ENCODE results near the gene CARNS1. TPM values are rescaled to one million over a fixed set of nuclear protein-coding genes. Genes with fewer than 3 reads are reported as not detected.
"Not testable (repeated sequence)": the region's sequence is repeated elsewhere in the genome, so short reads cannot be mapped to it uniquely, and the experiment has no call there.

Gene CARNS1
- total RNA-seq, 1 experiment from 2014 or later, result not detected

GRCh38 chr11:67457453-67457852 lies 42.0 kb downstream of the CARNS1 start:
- Histone ChIP-seq H3K27me3 (ENCODE audit: low read length) (no peaks in the 10 kb centered on the region), H3K4me2 (ENCODE audit: low read depth, low read length, poor library complexity, severe bottlenecking) (no peak overlapping the region), H3K27ac (ENCODE audit: low read length) (no peak overlapping the region), H2AFZ (ENCODE audit: low read length) (no peak overlapping the region), H3K9me2 (replicated peaks; ENCODE audit: insufficient read depth, low read length) (no peaks in the 10 kb centered on the region), H3K9ac (ENCODE audit: low read length) (no peak overlapping the region), H3K36me3 (ENCODE audit: insufficient read depth, low read length) (no peaks in the 10 kb centered on the region), H3K4me3 (ENCODE audit: low read length) (no peak overlapping the region), H3K9me3 (ENCODE audit: low read length) (no peaks in the 10 kb centered on the region), H4K20me1 (ENCODE audit: insufficient read depth, low read depth, low read length) (no peaks in the 10 kb centered on the region), H3K79me2 (ENCODE audit: low read length) (no peaks in the 10 kb centered on the region), H3K4me1 (ENCODE audit: low read length) (peaks cover 27% of the 10 kb centered on the region)
- DNase-seq, result no peak

GRCh38 chr11:67458266-67458665 lies 42.8 kb downstream of the CARNS1 start:
- H3K9me3 ChIP-seq (ENCODE audit: low read length), result no peaks in the 10 kb centered on the region
- 0 out of 2 replicates have a peak overlapping the region, but pooled peaks have one; percentile 59 for H3K9ac ChIP-seq (ENCODE audit: low read length)
- H3K4me1 ChIP-seq (ENCODE audit: low read length), result peaks cover 27% of the 10 kb centered on the region
- DNase-seq, result no peak
- no peaks in the 10 kb centered on the region for H3K79me2 ChIP-seq (ENCODE audit: low read length)
- H3K36me3 ChIP-seq (ENCODE audit: insufficient read depth, low read length), result no peaks in the 10 kb centered on the region
- H3K9me2 ChIP-seq (replicated peaks; ENCODE audit: insufficient read depth, low read length), result no peaks in the 10 kb centered on the region
- no peaks in the 10 kb centered on the region for H4K20me1 ChIP-seq (ENCODE audit: insufficient read depth, low read depth, low read length)
- H3K4me2 ChIP-seq (ENCODE audit: low read depth, low read length, poor library complexity, severe bottlenecking), result no peak overlapping the region
- H3K27me3 ChIP-seq (ENCODE audit: low read length), result no peaks in the 10 kb centered on the region
- H2AFZ ChIP-seq (ENCODE audit: low read length), result no peak overlapping the region
- H3K27ac ChIP-seq (ENCODE audit: low read length), result peak overlapping the region; percentile 94; the same call in 1 of the 2 replicates
- H3K4me3 ChIP-seq (ENCODE audit: low read length), result no peak overlapping the region

GRCh38 chr11:67463186-67463585 lies 47.7 kb downstream of the CARNS1 start:
- Histone ChIP-seq H3K4me3 (ENCODE audit: low read length) (no peak overlapping the region), H3K4me1 (ENCODE audit: low read length) (peaks cover 62% of the 10 kb centered on the region), H3K27ac (ENCODE audit: low read length) (no peak overlapping the region), H3K9ac (ENCODE audit: low read length) (no peak overlapping the region), H3K9me3 (ENCODE audit: low read length) (no peaks in the 10 kb centered on the region), H4K20me1 (ENCODE audit: insufficient read depth, low read depth, low read length) (no peaks in the 10 kb centered on the region), H3K36me3 (ENCODE audit: insufficient read depth, low read length) (no peaks in the 10 kb centered on the region), H3K4me2 (ENCODE audit: low read depth, low read length, poor library complexity, severe bottlenecking) (no peak overlapping the region), H3K27me3 (ENCODE audit: low read length) (no peaks in the 10 kb centered on the region), H3K9me2 (replicated peaks; ENCODE audit: insufficient read depth, low read length) (no peaks in the 10 kb centered on the region), H2AFZ (ENCODE audit: low read length) (no peak overlapping the region), H3K79me2 (ENCODE audit: low read length) (peaks cover 16% of the 10 kb centered on the region)
- no peak for DNase-seq

DNA sequence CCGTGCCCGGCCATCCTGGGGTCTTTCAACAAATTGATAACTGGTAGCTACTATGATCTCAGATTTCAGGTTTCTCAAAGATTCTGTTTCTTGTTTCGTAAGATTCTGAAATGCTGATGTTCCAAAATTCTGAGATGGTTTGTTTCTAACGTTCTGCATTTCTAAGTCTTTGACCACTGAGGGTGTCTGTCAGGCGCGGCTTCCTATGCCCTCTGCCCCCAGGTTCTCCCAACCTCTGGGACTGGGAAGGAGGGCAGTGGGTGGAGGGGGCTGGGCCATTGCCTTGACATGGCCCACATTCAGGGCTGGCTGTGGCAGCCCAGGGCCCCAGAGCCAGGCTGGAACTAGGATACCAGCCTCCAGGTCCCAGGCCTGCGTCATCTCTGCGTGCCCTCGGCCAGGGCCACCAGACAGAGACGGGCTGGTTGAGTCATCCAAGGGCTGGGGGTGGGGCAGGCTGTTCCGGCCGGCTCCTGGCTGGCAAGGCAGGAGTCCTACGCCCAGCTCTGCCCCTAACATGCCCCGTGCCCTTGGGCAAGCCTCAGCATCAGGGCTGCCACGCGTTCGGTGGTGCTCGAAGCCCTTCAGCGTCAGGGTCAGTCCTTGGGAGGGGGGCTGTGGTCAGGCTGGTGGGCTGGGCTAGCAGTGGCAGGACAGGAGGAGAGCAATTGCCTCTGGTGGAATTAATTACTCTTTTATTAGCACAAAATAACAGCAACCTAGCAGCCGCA lies 48.4 kb downstream of the CARNS1 start:
- DNase-seq, result no peak
- Histone ChIP-seq H3K36me3 (ENCODE audit: insufficient read depth, low read length) (no peaks in the 10 kb centered on the region), H3K79me2 (ENCODE audit: low read length) (peaks cover 23% of the 10 kb centered on the region), H3K27ac (ENCODE audit: low read length) (peak overlapping the region; percentile 41), H3K4me3 (ENCODE audit: low read length) (peak overlapping the region; percentile 68), H3K9me2 (replicated peaks; ENCODE audit: insufficient read depth, low read length) (no peaks in the 10 kb centered on the region), H2AFZ (ENCODE audit: low read length) (no peak overlapping the region), H3K9me3 (ENCODE audit: low read length) (no peaks in the 10 kb centered on the region), H4K20me1 (ENCODE audit: insufficient read depth, low read depth, low read length) (no peaks in the 10 kb centered on the region), H3K4me2 (ENCODE audit: low read depth, low read length, poor library complexity, severe bottlenecking) (peak overlapping the region; percentile 86), H3K4me1 (ENCODE audit: low read length) (peaks cover 59% of the 10 kb centered on the region), H3K27me3 (ENCODE audit: low read length) (no peaks in the 10 kb centered on the region), H3K9ac (ENCODE audit: low read length) (peak overlapping the region; percentile 73)

DNA sequence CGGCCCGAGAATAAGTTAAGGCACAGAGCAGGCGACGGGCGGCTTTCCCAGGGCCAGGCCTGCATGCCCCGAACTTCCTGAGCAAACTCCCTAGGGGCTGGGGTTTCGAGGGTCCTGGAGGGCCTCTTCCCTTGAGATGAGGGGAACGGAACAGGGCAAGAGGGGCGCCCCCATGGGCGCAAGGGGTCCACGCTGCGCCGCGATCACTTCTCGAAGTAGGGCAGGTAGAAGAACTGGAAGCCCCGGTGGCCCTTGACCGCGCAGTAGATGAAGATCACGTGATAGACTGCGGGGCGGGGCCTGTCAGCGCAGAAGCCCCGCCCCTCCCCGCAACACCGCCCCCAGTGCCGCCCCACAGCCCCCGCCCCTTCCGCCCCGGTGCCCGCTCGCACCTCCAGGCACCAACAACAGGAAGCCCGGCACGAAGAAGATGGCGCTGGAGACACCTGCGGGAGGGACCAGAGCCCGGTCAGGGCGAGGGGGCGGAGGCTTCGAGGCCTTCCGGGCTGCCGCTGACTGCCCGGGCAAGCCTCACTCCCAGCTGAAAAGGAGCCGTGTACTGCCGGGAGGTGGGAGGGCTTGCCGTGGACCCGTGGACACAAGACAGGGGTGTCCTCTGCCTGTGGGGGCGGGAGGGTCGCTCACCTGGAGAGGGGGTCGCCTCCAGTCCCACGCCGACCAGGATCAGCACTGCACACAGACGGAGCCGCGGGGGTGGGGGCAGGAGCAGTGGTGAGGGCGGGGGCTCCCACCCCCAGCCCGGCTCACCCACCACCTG lies 49.1 kb downstream of the CARNS1 start:
- peak; percentile 97 for DNase-seq
- H3K4me3 ChIP-seq (ENCODE audit: low read length), result peak overlapping the region; percentile 87
- H3K27ac ChIP-seq (ENCODE audit: low read length), result peak overlapping the region; percentile 72
- no peaks in the 10 kb centered on the region for H4K20me1 ChIP-seq (ENCODE audit: insufficient read depth, low read depth, low read length)
- H3K9ac ChIP-seq (ENCODE audit: low read length), result peak overlapping the region; percentile 85
- peaks cover 55% of the 10 kb centered on the region for H3K4me1 ChIP-seq (ENCODE audit: low read length)
- no peaks in the 10 kb centered on the region for H3K27me3 ChIP-seq (ENCODE audit: low read length)
- peaks cover 23% of the 10 kb centered on the region for H3K79me2 ChIP-seq (ENCODE audit: low read length)
- no peak overlapping the region for H2AFZ ChIP-seq (ENCODE audit: low read length)
- H3K9me3 ChIP-seq (ENCODE audit: low read length), result no peaks in the 10 kb centered on the region
- no peaks in the 10 kb centered on the region for H3K36me3 ChIP-seq (ENCODE audit: insufficient read depth, low read length)
- H3K4me2 ChIP-seq (ENCODE audit: low read depth, low read length, poor library complexity, severe bottlenecking), result peak overlapping the region; percentile 86
- no peaks in the 10 kb centered on the region for H3K9me2 ChIP-seq (replicated peaks; ENCODE audit: insufficient read depth, low read length)

DNA sequence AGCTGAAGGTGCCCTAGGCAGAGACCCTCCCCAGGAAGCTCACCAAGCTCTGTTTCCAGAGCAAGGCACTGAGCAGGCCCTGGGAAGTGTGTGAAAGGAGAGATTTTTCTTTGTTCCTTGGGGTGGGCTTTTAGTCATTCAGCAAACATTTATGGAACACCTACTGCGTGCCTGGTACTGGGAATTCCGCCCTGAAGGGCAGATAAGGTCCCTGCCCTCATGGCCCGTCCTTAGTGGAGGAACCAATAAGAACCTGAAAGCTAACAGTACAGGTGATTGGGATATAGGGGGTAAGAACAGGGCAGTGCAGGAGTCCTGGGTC lies 49.7 kb downstream of the CARNS1 start:
- Histone ChIP-seq H3K9me3 (ENCODE audit: low read length) (no peaks in the 10 kb centered on the region), H3K4me3 (ENCODE audit: low read length) (peak overlapping the region; percentile 87), H4K20me1 (ENCODE audit: insufficient read depth, low read depth, low read length) (no peaks in the 10 kb centered on the region), H3K27me3 (ENCODE audit: low read length) (no peaks in the 10 kb centered on the region), H3K36me3 (ENCODE audit: insufficient read depth, low read length) (no peaks in the 10 kb centered on the region), H3K4me2 (ENCODE audit: low read depth, low read length, poor library complexity, severe bottlenecking) (peak overlapping the region; percentile 86), H3K27ac (ENCODE audit: low read length) (peak overlapping the region; percentile 72), H2AFZ (ENCODE audit: low read length) (no peak overlapping the region), H3K4me1 (ENCODE audit: low read length) (peaks cover 52% of the 10 kb centered on the region), H3K9ac (ENCODE audit: low read length) (peak overlapping the region; percentile 85), H3K79me2 (ENCODE audit: low read length) (peaks cover 23% of the 10 kb centered on the region), H3K9me2 (replicated peaks; ENCODE audit: insufficient read depth, low read length) (no peaks in the 10 kb centered on the region)
- DNase-seq, result no peak

DNA sequence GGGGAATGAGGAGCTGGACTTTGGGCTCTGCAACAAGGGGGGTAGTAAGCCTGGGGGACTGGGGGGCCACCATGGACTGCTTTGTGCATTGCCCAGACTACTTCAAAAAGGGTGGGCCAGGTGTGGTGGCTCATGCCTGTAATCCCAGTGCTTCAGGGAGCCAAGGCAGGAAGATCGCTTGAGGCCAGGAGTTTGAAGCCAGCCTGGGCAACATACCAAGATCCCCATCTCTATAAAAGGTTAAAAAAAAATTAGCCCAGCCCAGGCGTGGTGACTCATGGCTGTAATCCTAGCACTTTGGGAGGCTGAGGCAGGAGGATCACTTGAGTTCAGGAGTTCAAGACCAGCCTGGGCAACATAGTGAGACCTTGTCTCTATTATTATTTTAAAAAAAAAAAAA lies 50.1 kb downstream of the CARNS1 start:
- H3K9me2 ChIP-seq (replicated peaks; ENCODE audit: insufficient read depth, low read length); H2AFZ ChIP-seq (ENCODE audit: low read length); H3K9me3 ChIP-seq (ENCODE audit: low read length); DNase-seq; H3K36me3 ChIP-seq (ENCODE audit: insufficient read depth, low read length); H4K20me1 ChIP-seq (ENCODE audit: insufficient read depth, low read depth, low read length); H3K27me3 ChIP-seq (ENCODE audit: low read length): not testable (repeated sequence)
- Histone ChIP-seq H3K27ac (ENCODE audit: low read length) (peak overlapping the region; percentile 72), H3K4me3 (ENCODE audit: low read length) (peak overlapping the region; percentile 87), H3K79me2 (ENCODE audit: low read length) (peaks cover 23% of the 10 kb centered on the region), H3K4me1 (ENCODE audit: low read length) (peaks cover 49% of the 10 kb centered on the region), H3K4me2 (ENCODE audit: low read depth, low read length, poor library complexity, severe bottlenecking) (peak overlapping the region; percentile 86), H3K9ac (ENCODE audit: low read length) (peak overlapping the region; percentile 85)

DNA sequence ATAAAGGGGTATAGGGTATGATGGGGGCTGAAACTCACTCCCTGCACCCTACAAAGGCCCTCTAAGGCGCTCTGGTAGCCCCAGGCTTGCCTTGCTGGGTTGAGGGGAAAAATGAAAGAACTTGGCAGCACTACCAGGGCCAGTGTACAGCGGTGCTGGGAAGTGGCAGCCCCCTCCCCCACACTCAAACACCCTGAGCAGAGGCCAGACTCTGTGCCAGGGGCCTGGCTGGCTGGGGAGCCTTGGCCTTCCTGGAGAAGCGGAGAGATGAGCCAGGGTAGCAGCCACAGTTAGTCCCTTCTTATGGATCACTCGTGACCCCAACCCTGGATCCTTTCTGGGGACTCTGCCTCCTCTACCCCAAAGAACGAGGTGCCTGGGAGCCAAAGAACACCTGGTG lies 50.9 kb downstream of the CARNS1 start:
- DNase-seq, result no peak
- Histone ChIP-seq H3K9me2 (replicated peaks; ENCODE audit: insufficient read depth, low read length) (no peaks in the 10 kb centered on the region), H3K9me3 (ENCODE audit: low read length) (no peaks in the 10 kb centered on the region), H3K9ac (ENCODE audit: low read length) (peak overlapping the region; percentile 98; the same call in 1 of the 2 replicates), H3K27me3 (ENCODE audit: low read length) (no peaks in the 10 kb centered on the region), H3K36me3 (ENCODE audit: insufficient read depth, low read length) (no peaks in the 10 kb centered on the region), H3K4me2 (ENCODE audit: low read depth, low read length, poor library complexity, severe bottlenecking) (peak overlapping the region; percentile 95), H3K79me2 (ENCODE audit: low read length) (peaks cover 23% of the 10 kb centered on the region), H4K20me1 (ENCODE audit: insufficient read depth, low read depth, low read length) (no peaks in the 10 kb centered on the region), H3K4me1 (ENCODE audit: low read length) (peaks cover 44% of the 10 kb centered on the region), H2AFZ (ENCODE audit: low read length) (no peak overlapping the region), H3K4me3 (ENCODE audit: low read length) (no peak overlapping the region), H3K27ac (ENCODE audit: low read length) (peak overlapping the region; percentile 82)
